ENCODE data around the gene NALCN.

The NALCN gene

DNA sequence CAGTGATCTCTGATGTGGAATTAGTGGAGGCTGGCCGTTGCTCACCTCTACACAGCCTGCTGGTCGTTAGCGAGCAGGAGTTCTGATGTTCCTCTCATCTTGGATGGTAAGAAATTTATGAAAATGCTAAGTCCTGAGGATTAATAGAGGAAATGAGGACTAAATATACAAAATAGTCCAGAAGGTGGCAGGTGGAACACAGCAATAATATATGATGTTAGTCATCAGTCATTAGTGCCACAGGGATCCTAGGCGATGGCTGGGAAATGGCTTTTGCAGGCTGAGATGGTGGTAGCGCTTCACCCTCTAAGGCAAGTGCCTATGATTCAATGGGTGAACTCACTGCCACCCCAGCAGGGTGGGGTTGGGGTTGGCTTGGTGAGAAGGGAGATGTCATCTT is 403.1 kb downstream of the NALCN start:
- peak; percentile 1 for DNase-seq

DNA sequence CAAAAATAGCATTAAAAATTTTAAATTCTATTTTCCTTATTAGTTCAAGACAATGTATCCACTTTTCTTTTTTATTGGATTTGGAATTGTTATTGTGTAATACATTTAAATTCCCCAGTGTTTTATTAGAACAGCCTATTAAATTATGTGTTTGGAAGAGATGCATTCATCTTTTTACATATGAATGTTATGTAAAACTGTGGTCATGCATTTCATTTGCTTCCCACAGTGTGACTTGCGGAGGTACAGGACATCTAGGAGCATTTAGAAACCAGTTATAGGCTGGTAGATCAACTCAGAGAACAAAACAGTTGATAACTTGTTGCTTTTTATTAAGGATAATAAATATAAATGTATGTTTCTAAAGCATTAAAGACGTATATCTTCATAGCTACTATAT is 406.2 kb downstream of the NALCN start:
- DNase-seq, result no peak

DNA sequence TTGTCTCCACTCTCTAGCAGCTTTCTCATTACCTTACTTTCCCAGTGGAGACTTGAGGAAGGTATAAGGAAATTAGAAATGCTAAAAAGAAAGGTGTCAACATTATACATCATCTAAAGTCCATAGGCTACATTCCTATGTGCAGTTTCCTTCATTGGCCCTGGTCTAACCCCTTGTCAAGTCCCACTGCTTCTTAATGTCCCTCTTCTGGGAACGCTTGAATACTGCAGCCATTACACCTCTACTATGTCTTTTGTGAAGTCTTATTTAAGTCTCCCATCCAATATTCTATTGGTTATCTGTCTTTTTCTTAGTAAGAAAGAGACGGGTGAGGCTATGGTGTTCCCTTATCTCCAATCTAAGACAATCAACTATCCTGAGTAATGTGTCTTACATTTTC is 409.1 kb downstream of the NALCN start:
- DNase-seq, result no peak
